ENCODE measurements around the gene EMILIN1.
"Not testable (repeated sequence)": the region's sequence is repeated elsewhere in the genome, so short reads cannot be mapped to it uniquely, and the experiment has no call there.

Gene EMILIN1

GRCh38 chr2:27119330-27119670, 40.9 kb downstream of the EMILIN1 start:
- DNase-seq = not testable (repeated sequence)

- no peak for DNase-seq
Measured at GRCh38 chr2:27121906-27122305, 43.5 kb downstream of the EMILIN1 start.

GRCh38 chr2:27122791-27123190, 44.4 kb downstream of the EMILIN1 start:
- no peak for DNase-seq

- peak in 50 of 56 donors; percentile 22 to 83 (median 54) for DNase-seq
Measured at GRCh38 chr2:27123302-27124150, 45.1 kb downstream of the EMILIN1 start, which contains the start of gene ABHD1. Gene ABHD1, plus strand, starts transcription at chr2:27123815. Its CDS starts 134 bp downstream, at chr2:27123949.

GRCh38 chr2:27125104-27125503, 46.7 kb downstream of the EMILIN1 start:
- no peak for DNase-seq

GRCh38 chr2:27126252-27126710, 47.9 kb downstream of the EMILIN1 start:
- no peak for DNase-seq

- no peak for DNase-seq
Measured at GRCh38 chr2:27127883-27128667, 49.7 kb downstream of the EMILIN1 start.

- no peak for DNase-seq
Measured at GRCh38 chr2:27128668-27129571, 50.5 kb downstream of the EMILIN1 start.

GRCh38 chr2:27130396-27130795, 52.0 kb downstream of the EMILIN1 start:
- no peak for DNase-seq

GRCh38 chr2:27131429-27131828, 53.0 kb downstream of the EMILIN1 start:
- DNase-seq = no peak

GRCh38 chr2:27133195-27133875, 54.9 kb downstream of the EMILIN1 start:
- DNase-seq = peak in 2 of 56 donors; percentile 8 to 15

- peak; percentile 71 to 98 (median 93) for DNase-seq
Measured at GRCh38 chr2:27133905-27134780, 55.7 kb downstream of the EMILIN1 start, which contains the start of gene PREB. Gene PREB, minus strand, starts transcription at chr2:27134636. Its CDS starts 215 bp downstream, at chr2:27134421.

- DNase-seq = no peak
Measured at GRCh38 chr2:27134781-27135477, 56.5 kb downstream of the EMILIN1 start.

- no peak for DNase-seq
Measured at GRCh38 chr2:27135478-27135955, 57.1 kb downstream of the EMILIN1 start.
